HTR-8/SVneo (cell line): Measurements from ENCODE around the gene USP40.

ENCODE experiments used
- DNase-seq: peaks from one replicate; pipeline ENCODE4 v3.0.0; 2011; ENCODE audit warnings: low spot score, mixed read lengths; ENCODE audit not compliant: insufficient read length
- FAIRE-seq: peaks from 2 replicates; lab custom pipeline; 2011; peaks lifted over from hg19 to GRCh38; lab: Jason Lieb, UNC

The USP40 gene

GRCh38 chr2:233449081-233449901, 117.3 kb downstream of the USP40 start:
- DNase-seq (peak; percentile 39), FAIRE-seq (no peak)

- FAIRE-seq (no peak), DNase-seq (no peak)
Observed at GRCh38 chr2:233448575-233448974, 118.0 kb downstream of the USP40 start.

- FAIRE-seq (no peak), DNase-seq (no peak)
Observed at GRCh38 chr2:233448220-233448559, 118.4 kb downstream of the USP40 start.

- FAIRE-seq (no peak), DNase-seq (no peak)
Observed at GRCh38 chr2:233447506-233448219, 118.9 kb downstream of the USP40 start.

GRCh38 chr2:233446606-233447305, 119.8 kb downstream of the USP40 start:
- no peak for DNase-seq
- FAIRE-seq, result peak; percentile 33

GRCh38 chr2:233446121-233446520, 120.5 kb downstream of the USP40 start:
- FAIRE-seq, result no peak

GRCh38 chr2:233445152-233445830, 121.3 kb downstream of the USP40 start:
- no peak for FAIRE-seq
- no peak for DNase-seq

More at GRCh38 chr2:233446121-233446520, 120.5 kb downstream of the USP40 start:
- no peak for DNase-seq

GRCh38 chr2:233444501-233444900, 122.1 kb downstream of the USP40 start:
- FAIRE-seq (no peak), DNase-seq (no peak)

- FAIRE-seq, result peak; percentile 77
- peak; percentile 90 for DNase-seq
Observed at GRCh38 chr2:233443511-233444183, 122.9 kb downstream of the USP40 start.

GRCh38 chr2:233442028-233442310, 124.6 kb downstream of the USP40 start:
- FAIRE-seq (no peak), DNase-seq (no peak)

- DNase-seq, result no peak
- FAIRE-seq, result no peak
Observed at GRCh38 chr2:233441161-233442027, 125.2 kb downstream of the USP40 start.

- DNase-seq (no peak), FAIRE-seq (no peak)
Observed at GRCh38 chr2:233440714-233441113, 125.9 kb downstream of the USP40 start.

GRCh38 chr2:233440314-233440713, 126.3 kb downstream of the USP40 start:
- DNase-seq (no peak), FAIRE-seq (no peak)

GRCh38 chr2:233439191-233439590, 127.4 kb downstream of the USP40 start:
- no peak for FAIRE-seq
- no peak for DNase-seq

- DNase-seq (no peak), FAIRE-seq (no peak)
Observed at GRCh38 chr2:233438573-233439147, 127.9 kb downstream of the USP40 start.

GRCh38 chr2:233437439-233437955, 129.1 kb downstream of the USP40 start:
- FAIRE-seq, result no peak
- no peak for DNase-seq

GRCh38 chr2:233436691-233437438, 129.7 kb downstream of the USP40 start:
- FAIRE-seq, result no peak

GRCh38 chr2:233436191-233436581, 130.4 kb downstream of the USP40 start:
- FAIRE-seq, result no peak
- no peak for DNase-seq

More at GRCh38 chr2:233436691-233437438, 129.7 kb downstream of the USP40 start:
- DNase-seq, result no peak
